GM19372 (cell line): ENCODE measurements around the gene VPS33B.

ENCODE experiments used
- ATAC-seq: cut with Tn5 transposase; IDR thresholded peaks from one replicate; pipeline ENCODE4 v1.9.1; 2021; ENCODE audit warnings: mild to moderate bottlenecking, low read depth, moderate library complexity; ENCODE audit not compliant: unreplicated experiment

Gene VPS33B

GRCh38 chr15:90953947-90954711 lies 68.3 kb downstream of the VPS33B start:
- no peak for ATAC-seq

GRCh38 chr15:90952901-90953677 lies 69.3 kb downstream of the VPS33B start:
- ATAC-seq = no peak

- no peak for ATAC-seq
These were observed 71.7 kb downstream of the VPS33B start for GRCh38 chr15:90950676-90951075.

- ATAC-seq = no peak
These were observed 72.3 kb downstream of the VPS33B start for GRCh38 chr15:90949979-90950675.
